Trophoblast cell (in vitro differentiated cells and primary cell): ENCODE results near the gene EMP2.
A peak's percentile ranks its signal among the peaks of the same experiment; 100 is the strongest.

Source experiments
- DNase-seq, 2 donors: peaks; one replicate each; pipeline ENCODE4 v3.0.0-alpha.2; 2016
- H2AFZ ChIP-seq: 2 replicates; pipeline ENCODE4 v1.6.1; 2013; ENCODE audit warnings: low read length, moderate library complexity, mild to moderate bottlenecking; ENCODE audit not compliant: insufficient read depth, poor library complexity
- H2AK5ac ChIP-seq: 2 replicates; pipeline ENCODE4 v1.6.1; 2013; ENCODE audit warnings: mild to moderate bottlenecking, low read length
- H2BK120ac ChIP-seq: 2 replicates; pipeline ENCODE4 v1.6.1; 2013; ENCODE audit warnings: low read length, mild to moderate bottlenecking, moderate library complexity; ENCODE audit not compliant: insufficient read depth, poor library complexity
- H2BK12ac ChIP-seq: 2 replicates; pipeline ENCODE4 v1.6.1; 2013; ENCODE audit warnings: mild to moderate bottlenecking, low read length, moderate library complexity
- H2BK5ac ChIP-seq: 2 replicates; pipeline ENCODE4 v1.6.1; 2013; ENCODE audit warnings: low read length, low read depth, moderate library complexity, mild to moderate bottlenecking; ENCODE audit not compliant: poor library complexity
- H3K14ac ChIP-seq: 2 replicates; pipeline ENCODE4 v1.6.1; 2013; ENCODE audit warnings: mild to moderate bottlenecking, low read length
- H3K18ac ChIP-seq: 2 replicates; pipeline ENCODE4 v1.6.1; 2013; ENCODE audit warnings: mild to moderate bottlenecking, low read length
- H3K23ac ChIP-seq: 2 replicates; pipeline ENCODE4 v1.6.1; 2013; ENCODE audit warnings: low read length
- H3K27ac ChIP-seq: 2 replicates; pipeline ENCODE4 v1.5.1; 2013; ENCODE audit warnings: low read depth, mild to moderate bottlenecking, inconsistent platforms, low read length, moderate library complexity
- H3K27me3 ChIP-seq: 2 replicates; pipeline ENCODE4 v1.6.1; 2013; ENCODE audit warnings: inconsistent platforms, mild to moderate bottlenecking, low read length, moderate library complexity; ENCODE audit not compliant: insufficient read depth
- H3K36me3 ChIP-seq, 2 experiments: 1 replicate in 1 of 2; 2 replicates in 1 of 2; pipeline ENCODE4 v1.6.1; 2013; ENCODE audit warnings: low read length in 2 of 2, mild to moderate bottlenecking in 2 of 2, moderate library complexity in 1 of 2; ENCODE audit not compliant: insufficient read depth in 2 of 2, control insufficient read depth in 1 of 2
- H3K4ac ChIP-seq: 2 replicates; pipeline ENCODE4 v1.6.1; 2013; ENCODE audit warnings: low read depth, mild to moderate bottlenecking, low read length, moderate library complexity
- H3K4me1 ChIP-seq, 2 experiments: 1 replicate in 1 of 2; 2 replicates in 1 of 2; pipeline ENCODE4 v1.6.1; 2013; ENCODE audit warnings: low read length in 2 of 2, mild to moderate bottlenecking in 2 of 2, moderate library complexity in 1 of 2; ENCODE audit not compliant: insufficient read depth in 2 of 2, control insufficient read depth in 1 of 2
- H3K4me2 ChIP-seq: 2 replicates; pipeline ENCODE4 v1.6.1; 2013; ENCODE audit warnings: inconsistent platforms, mild to moderate bottlenecking, low read length, moderate library complexity
- H3K4me3 ChIP-seq: 2 replicates; pipeline ENCODE4 v1.5.1; 2013; ENCODE audit warnings: mild to moderate bottlenecking, low read depth, low read length, inconsistent platforms
- H3K79me1 ChIP-seq: one replicate; pipeline ENCODE4 v1.6.1; 2013; ENCODE audit warnings: low read length
- H3K79me2 ChIP-seq: 2 replicates; pipeline ENCODE4 v1.6.1; 2013; ENCODE audit warnings: low read length, mild to moderate bottlenecking; ENCODE audit not compliant: control insufficient read depth, insufficient read depth, poor library complexity
- H3K9ac ChIP-seq: 2 replicates; pipeline ENCODE4 v1.6.1; 2013; ENCODE audit warnings: mild to moderate bottlenecking, low read length
- H3K9me3 ChIP-seq: 2 replicates; pipeline ENCODE4 v1.6.1; 2013; ENCODE audit warnings: low read depth, mild to moderate bottlenecking, control low read depth, inconsistent platforms, low read length; ENCODE audit not compliant: insufficient read depth
- H4K12ac ChIP-seq: 2 replicates; pipeline ENCODE4 v1.6.1; 2013; ENCODE audit warnings: low read depth, mild to moderate bottlenecking, low read length, moderate library complexity
- H4K8ac ChIP-seq: 2 replicates; pipeline ENCODE4 v1.6.1; 2013; ENCODE audit warnings: low read depth, mild to moderate bottlenecking, low read length, moderate library complexity
- H4K91ac ChIP-seq: one replicate; pipeline ENCODE4 v1.6.1; 2013; ENCODE audit warnings: low read depth, mild to moderate bottlenecking, low read length, moderate library complexity
- WGBS: extraction: QIAGEN DNeasy Blood & Tissue Kit; methylation state at CpG from one replicate; pipeline ENCODE4 v1.1.7; 2013; ENCODE audit warnings: missing lambda C conversion rate; ENCODE audit not compliant: insufficient read length, insufficient coverage; ENCODE audit errors: extremely low coverage; 5-methylcytosine and 5-hydroxymethylcytosine counted together

Gene EMP2

GRCh38 chr16:10569621-10570020, 10.8 kb downstream of the EMP2 start:
- Histone ChIP-seq H3K4me3 (no peak overlapping the region), H2BK12ac (no peak overlapping the region), H4K12ac (no peak overlapping the region), H3K18ac (peak overlapping the region; percentile 37), H4K8ac (no peak overlapping the region), H2AFZ (no peak overlapping the region), H3K4me1 (peaks cover 10 to 14% of the 10 kb centered on the region in 2 experiments), H2BK120ac (no peak overlapping the region), H3K9ac (no peak overlapping the region), H3K23ac (no peak overlapping the region), H2AK5ac (no peak overlapping the region), H2BK5ac (no peak overlapping the region), H3K4me2 (no peak overlapping the region), H4K91ac (no peak overlapping the region), H3K4ac (peak overlapping the region; percentile 29), H3K27ac (no peak overlapping the region), H3K79me2 (peaks cover 4% of the 10 kb centered on the region), H3K9me3 (peaks cover 1% of the 10 kb centered on the region), H3K36me3 (no peaks in the 10 kb centered on the region), H3K27me3 (no peaks in the 10 kb centered on the region), H3K79me1 (peaks cover 2% of the 10 kb centered on the region), H3K14ac (no peak overlapping the region)
- DNase-seq, result no peak
- no CpG with 5 or more reads among the region's 8 CpGs for WGBS

DNA sequence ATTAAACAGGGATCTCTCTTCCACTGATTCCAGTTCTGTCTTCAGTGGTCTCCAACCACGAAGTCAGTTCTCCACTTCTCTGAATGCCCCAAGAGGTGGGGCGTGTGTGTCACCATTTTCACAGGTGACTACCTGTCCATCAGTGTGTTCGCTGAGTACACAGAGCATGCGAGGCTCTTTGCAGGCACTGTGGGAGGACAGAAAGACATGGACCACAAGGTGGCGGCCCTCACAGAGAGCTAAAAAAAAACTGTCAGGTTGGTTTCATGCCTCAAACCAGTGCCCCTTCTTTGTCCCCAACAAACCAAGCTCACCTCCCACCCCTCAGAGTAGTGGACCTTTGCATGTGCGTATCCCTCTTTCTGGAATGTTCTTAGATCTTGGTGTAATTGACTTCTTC, 13.8 kb downstream of the EMP2 start:
- no peaks in the 10 kb centered on the region for H3K79me1 ChIP-seq
- H3K18ac ChIP-seq, result no peak overlapping the region
- no CpG with 5 or more reads among the region's 6 CpGs for WGBS
- peaks cover 8 to 9% of the 10 kb centered on the region in 2 experiments for H3K4me1 ChIP-seq
- H3K79me2 ChIP-seq, result peaks cover 2% of the 10 kb centered on the region
- H3K27me3 ChIP-seq, result no peaks in the 10 kb centered on the region
- no peak overlapping the region for H3K4me3 ChIP-seq
- H2AK5ac ChIP-seq, result no peak overlapping the region
- no peak overlapping the region for H4K12ac ChIP-seq
- peaks cover 0 to 3% of the 10 kb centered on the region in 2 experiments for H3K36me3 ChIP-seq
- no peak overlapping the region for H3K27ac ChIP-seq
- no peak overlapping the region for H2BK12ac ChIP-seq
- DNase-seq, result no peak
- no peak overlapping the region for H3K4ac ChIP-seq
- H4K91ac ChIP-seq, result no peak overlapping the region
- no peak overlapping the region for H3K9ac ChIP-seq
- no peak overlapping the region for H3K23ac ChIP-seq
- peaks cover 11% of the 10 kb centered on the region for H3K9me3 ChIP-seq
- no peak overlapping the region for H3K4me2 ChIP-seq
- no peak overlapping the region for H2AFZ ChIP-seq
- H4K8ac ChIP-seq, result no peak overlapping the region
- H2BK120ac ChIP-seq, result no peak overlapping the region
- no peak overlapping the region for H3K14ac ChIP-seq
- H2BK5ac ChIP-seq, result no peak overlapping the region

- Histone ChIP-seq H3K9ac (no peak overlapping the region), H3K4ac (no peak overlapping the region), H3K79me1 (no peaks in the 10 kb centered on the region), H4K8ac (no peak overlapping the region), H3K9me3 (peaks cover 11% of the 10 kb centered on the region), H3K36me3 (peaks cover 0 to 3% of the 10 kb centered on the region in 2 experiments), H3K79me2 (peaks cover 2% of the 10 kb centered on the region), H4K91ac (no peak overlapping the region), H2BK5ac (no peak overlapping the region), H3K18ac (no peak overlapping the region), H2AK5ac (no peak overlapping the region), H3K23ac (no peak overlapping the region), H2BK120ac (no peak overlapping the region), H3K4me2 (no peak overlapping the region), H3K4me1 (peaks cover 4% of the 10 kb centered on the region in 2 experiments), H3K27ac (no peak overlapping the region), H2BK12ac (no peak overlapping the region), H3K14ac (no peak overlapping the region), H3K4me3 (no peak overlapping the region), H3K27me3 (no peaks in the 10 kb centered on the region), H2AFZ (no peak overlapping the region), H4K12ac (no peak overlapping the region)
- no peak for DNase-seq
- no CpG with 5 or more reads among the region's 5 CpGs for WGBS
These were observed 15.2 kb downstream of the EMP2 start for GRCh38 chr16:10565167-10565566.

DNA sequence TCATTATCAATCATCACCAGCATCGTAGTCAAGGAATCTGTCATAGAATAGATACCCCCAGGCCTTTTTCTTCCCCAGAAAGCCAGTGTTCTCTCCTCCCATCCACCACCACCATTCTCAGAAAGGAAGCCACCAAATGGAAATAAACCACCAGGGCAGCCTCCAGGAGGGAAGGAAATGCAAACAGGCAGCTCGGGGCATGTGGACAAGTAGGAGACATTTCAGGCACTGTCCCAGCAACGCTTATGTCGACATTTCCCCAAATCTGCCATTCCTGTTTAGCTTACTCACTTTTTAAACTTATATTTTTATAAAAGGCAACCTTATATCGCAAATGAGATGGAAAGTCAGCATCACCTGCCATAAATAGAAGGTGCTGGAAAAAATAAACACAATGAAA, 15.8 kb downstream of the EMP2 start:
- H4K91ac ChIP-seq, result no peak overlapping the region
- no peak overlapping the region for H3K9ac ChIP-seq
- no peak overlapping the region for H3K18ac ChIP-seq
- peaks cover 11% of the 10 kb centered on the region for H3K9me3 ChIP-seq
- no peak overlapping the region for H3K4me2 ChIP-seq
- no peak overlapping the region for H2AFZ ChIP-seq
- no peak overlapping the region for H3K14ac ChIP-seq
- no peak overlapping the region for H2AK5ac ChIP-seq
- no peak overlapping the region for H3K4me3 ChIP-seq
- H3K79me1 ChIP-seq, result no peaks in the 10 kb centered on the region
- H3K79me2 ChIP-seq, result no peaks in the 10 kb centered on the region
- H4K12ac ChIP-seq, result no peak overlapping the region
- no peak overlapping the region for H2BK12ac ChIP-seq
- H3K36me3 ChIP-seq, result peaks cover 0 to 3% of the 10 kb centered on the region in 2 experiments
- no CpG with 5 or more reads among the region's 5 CpGs for WGBS
- no peak overlapping the region for H3K27ac ChIP-seq
- peaks cover 0 to under 1% of the 10 kb centered on the region in 2 experiments for H3K4me1 ChIP-seq
- no peak overlapping the region for H2BK5ac ChIP-seq
- no peak overlapping the region for H3K4ac ChIP-seq
- H3K23ac ChIP-seq, result no peak overlapping the region
- H2BK120ac ChIP-seq, result no peak overlapping the region
- H4K8ac ChIP-seq, result no peak overlapping the region
- H3K27me3 ChIP-seq, result no peaks in the 10 kb centered on the region
- no peak for DNase-seq
